Coronary artery (tissue), 2 donors: ENCODE results near the gene GLS.

Experiments used
- DNase-seq: peaks from one replicate; pipeline ENCODE4 v3.0.0-alpha.2; 2017; ENCODE audit warnings: low spot score
- H3K27ac ChIP-seq, 2 donors: fragments of 200-600 bp; sonication (generic); one replicate each; pipeline ENCODE4 v1.5.1; 2016 to 2019
- H3K4me3 ChIP-seq: fragments of 200-600 bp; sonication (generic); 2 replicates; pipeline ENCODE4 v1.5.1; 2016; ENCODE audit warnings: mild to moderate bottlenecking, moderate library complexity
- TF ChIP-seq, protein P1 (sequence below): fragments of 200-600 bp; sonication (generic); IDR thresholded peaks from one replicate; pipeline ENCODE4 v1.5.1; 2019; ENCODE audit warnings: antibody characterized with exemption

GLS gene

DNA sequence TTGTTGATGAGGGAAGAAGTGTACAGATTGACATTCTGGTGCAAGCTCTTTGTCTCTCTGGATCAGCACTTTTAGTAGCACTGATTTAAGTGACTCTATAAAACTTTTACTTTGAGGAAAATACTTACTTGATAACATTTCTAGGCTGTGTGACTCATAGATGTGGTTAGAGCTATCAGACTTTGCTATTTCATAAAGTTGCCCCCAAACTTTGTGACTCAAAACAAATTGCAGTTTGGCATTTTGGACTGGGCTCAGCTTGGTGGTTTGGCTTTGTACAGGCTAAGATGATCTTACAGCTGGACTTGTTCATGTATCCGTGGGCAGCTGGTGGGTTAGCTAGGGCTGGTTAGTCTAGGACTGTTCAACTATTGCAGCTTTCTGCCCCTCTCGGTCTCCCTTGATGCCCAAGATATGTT, 42.1 kb upstream of the GLS start:
- DNase-seq = no peak
- TF ChIP-seq, protein P1, sequence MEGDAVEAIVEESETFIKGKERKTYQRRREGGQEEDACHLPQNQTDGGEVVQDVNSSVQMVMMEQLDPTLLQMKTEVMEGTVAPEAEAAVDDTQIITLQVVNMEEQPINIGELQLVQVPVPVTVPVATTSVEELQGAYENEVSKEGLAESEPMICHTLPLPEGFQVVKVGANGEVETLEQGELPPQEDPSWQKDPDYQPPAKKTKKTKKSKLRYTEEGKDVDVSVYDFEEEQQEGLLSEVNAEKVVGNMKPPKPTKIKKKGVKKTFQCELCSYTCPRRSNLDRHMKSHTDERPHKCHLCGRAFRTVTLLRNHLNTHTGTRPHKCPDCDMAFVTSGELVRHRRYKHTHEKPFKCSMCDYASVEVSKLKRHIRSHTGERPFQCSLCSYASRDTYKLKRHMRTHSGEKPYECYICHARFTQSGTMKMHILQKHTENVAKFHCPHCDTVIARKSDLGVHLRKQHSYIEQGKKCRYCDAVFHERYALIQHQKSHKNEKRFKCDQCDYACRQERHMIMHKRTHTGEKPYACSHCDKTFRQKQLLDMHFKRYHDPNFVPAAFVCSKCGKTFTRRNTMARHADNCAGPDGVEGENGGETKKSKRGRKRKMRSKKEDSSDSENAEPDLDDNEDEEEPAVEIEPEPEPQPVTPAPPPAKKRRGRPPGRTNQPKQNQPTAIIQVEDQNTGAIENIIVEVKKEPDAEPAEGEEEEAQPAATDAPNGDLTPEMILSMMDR = no peak
- Histone ChIP-seq H3K4me3 (no peak overlapping the region), H3K27ac (peak overlapping the region in 1 of 2 donors; percentile 55)

DNA sequence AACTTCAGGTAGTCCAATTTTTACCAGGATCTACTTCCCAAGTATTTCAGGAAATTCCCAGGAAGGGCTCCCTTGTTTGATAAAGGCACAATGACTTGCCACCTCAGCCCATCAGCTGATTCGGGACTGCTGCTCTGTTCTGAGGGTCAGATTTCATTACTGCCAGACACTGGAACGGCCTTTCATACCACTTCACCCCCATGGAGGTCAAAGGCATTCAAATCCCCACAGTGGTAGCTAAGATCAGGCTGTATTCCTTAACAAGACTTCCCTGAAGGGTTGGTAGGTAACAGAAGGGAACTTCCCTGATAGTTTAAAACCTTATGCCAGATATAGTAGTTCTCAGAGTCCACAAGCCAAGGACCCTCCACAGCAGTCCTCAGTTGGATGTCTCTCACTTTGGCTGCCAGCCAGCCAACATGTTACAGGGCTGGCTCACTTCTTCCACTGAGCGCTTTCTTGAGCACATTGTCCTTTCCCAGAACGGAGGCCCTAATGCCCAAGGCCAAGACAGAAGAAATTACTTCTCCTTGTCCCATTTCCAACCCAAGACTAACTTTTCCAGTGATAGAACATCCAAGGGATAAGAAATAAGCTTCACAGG, 40.0 kb upstream of the GLS start:
- no peak for DNase-seq
- Histone ChIP-seq H3K4me3 (no peak overlapping the region), H3K27ac (peak overlapping the region in 1 of 2 donors; percentile 27)
- TF ChIP-seq, protein P1 = no peak

DNA sequence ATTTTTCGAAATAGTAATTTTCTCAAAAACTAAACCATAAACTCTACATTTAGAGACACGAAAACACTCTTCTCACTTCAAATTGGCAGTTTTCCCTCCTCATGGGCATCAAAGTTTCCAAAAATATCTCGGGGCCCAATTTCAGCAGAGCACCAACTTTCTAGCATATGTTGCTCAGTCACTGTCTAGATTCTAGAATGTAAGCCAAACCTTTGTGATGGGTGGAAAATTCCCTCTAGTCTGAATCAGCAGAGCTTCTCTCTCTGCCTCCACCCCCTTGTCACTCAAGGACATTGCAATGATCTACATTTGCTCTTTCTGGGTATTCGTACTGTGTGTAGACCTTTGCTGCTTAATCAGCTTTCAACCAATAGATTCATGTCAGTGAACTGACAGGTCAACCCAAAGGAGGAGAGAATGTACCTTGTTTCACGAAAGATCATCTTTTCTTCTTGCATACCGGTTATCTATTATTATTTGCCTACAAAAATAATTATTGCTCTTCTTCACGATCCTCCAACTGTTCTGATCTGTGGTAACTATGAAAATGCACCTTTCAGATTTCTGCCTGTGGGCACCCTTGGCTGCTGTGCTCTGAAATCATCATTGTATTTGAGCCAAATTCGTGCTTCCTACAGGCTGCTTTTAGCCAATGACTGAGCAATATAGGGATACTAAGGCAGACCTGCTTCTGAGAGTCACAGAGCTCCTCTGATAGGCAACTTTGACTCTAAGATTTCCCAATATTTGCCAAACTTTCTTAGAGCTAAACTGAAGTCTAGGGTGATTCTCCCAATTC, 38.7 kb upstream of the GLS start:
- DNase-seq = no peak
- TF ChIP-seq, protein P1 = no peak
- no peak overlapping the region for H3K4me3 ChIP-seq
- H3K27ac ChIP-seq = peak overlapping the region in 1 of 2 donors; percentile 27

DNA sequence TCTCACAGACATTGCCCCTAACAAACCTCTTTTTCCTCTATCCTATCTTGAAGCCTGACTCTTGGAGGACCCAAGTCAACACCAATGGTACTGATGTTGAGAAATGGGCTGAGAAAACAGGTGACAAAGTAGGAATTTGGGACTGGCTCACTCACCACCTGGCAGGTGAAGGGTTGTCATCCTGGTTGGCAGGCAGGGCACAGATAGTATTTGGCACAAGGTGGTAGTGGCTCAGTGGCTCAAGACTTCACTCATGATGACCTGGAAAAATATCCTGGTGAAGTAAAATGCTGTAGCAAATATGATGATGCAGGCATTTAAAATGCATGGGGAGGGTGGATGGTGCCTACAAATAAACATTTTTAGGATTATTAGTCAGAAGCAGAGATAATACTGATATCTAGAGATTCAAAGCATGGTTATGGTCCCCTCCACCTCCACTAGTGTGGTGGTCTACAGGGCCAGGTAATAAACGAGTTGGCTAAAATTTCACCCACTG, 38.0 kb upstream of the GLS start:
- Histone ChIP-seq H3K27ac (peak overlapping the region in 1 of 2 donors; percentile 27), H3K4me3 (no peak overlapping the region)
- TF ChIP-seq, protein P1 = no peak
- DNase-seq = no peak

DNA sequence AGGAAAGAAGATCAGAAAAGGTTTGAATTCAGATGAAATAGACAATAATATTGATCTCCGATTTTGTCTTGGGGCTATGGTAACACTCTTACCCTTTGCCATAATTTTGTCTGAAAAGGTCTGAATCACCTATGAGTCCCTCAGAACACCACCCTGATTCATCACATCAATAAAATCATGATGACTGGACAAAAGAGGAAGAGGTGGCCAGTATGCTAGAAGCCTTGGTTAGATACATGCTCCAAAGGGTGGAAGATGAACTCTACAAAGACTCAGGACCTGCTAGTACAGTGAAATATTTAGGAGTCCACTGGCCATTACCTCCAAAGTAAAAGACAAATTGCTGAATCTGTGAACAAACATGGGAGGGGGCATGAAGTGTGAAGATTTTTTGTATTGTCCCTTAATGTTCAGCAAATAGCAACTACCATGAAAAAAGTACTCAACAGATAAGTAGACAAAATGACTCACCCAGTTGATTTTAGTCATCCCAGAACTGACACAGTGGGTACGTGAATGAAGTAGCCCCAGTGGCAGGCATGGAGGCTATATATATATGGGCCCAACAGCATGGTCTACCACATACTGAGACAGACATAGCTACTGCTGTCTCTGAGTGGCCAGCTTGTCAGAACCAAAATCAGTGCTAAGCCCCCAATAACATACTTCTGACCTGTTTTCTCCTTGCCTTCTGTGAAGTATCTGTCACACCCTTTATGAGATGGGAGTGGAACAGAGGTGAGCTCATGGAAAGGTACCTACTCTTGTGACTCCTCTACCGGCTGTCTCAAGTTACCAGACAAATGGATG, 36.5 kb upstream of the GLS start:
- TF ChIP-seq, protein P1 = no peak
- no peak for DNase-seq
- Histone ChIP-seq H3K4me3 (no peak overlapping the region), H3K27ac (no peak overlapping the region)

DNA sequence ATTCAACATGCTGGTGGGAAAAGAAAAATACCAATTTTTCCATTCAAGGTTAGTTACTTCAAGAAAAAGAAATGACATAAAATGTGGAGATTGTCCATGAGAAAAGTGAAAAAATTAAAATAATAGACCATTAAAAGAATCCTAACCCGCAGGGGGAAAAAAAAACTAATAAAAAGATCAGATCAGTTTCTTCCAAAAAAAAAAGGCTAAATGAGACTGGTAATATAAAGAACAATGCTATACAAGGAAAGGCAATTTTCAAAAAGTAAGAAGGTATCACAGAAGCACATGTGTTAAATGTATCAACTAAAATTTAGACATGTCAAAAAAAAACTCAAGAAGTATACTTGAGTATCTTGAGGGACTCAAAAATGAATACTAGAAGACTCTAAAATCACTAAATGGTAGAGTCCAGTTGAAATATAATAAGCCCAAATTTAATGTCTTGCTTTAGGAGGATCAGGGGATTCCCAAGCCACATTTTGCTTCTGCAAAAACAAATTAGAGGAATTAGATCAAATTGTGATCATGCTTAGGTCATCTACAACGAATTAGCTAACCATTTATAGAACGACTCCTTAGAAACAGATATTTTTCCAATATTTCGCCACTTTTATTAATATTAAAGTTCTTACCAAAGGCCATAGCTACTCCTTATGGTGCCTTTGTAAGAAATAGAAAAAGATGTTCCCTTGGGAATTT, 35.8 kb upstream of the GLS start:
- H3K4me3 ChIP-seq = no peak overlapping the region
- H3K27ac ChIP-seq = no peak overlapping the region
- DNase-seq = no peak
- TF ChIP-seq, protein P1 = no peak
